HepG2 (cell line): ENCODE data around the gene REPIN1. TPM values are rescaled to one million over a fixed set of nuclear protein-coding genes. Genes with fewer than 3 reads are reported as not detected.

Experiments
- BRCA1 ChIP-seq: sonication (generic); formaldehyde crosslinking; IDR thresholded peaks from 2 replicates; pipeline ENCODE4 v1.4.0; 2020; ENCODE audit warnings: missing genetic modification reagents
- EEA1 ChIP-seq: sonication (generic); formaldehyde crosslinking; IDR thresholded peaks from 2 replicates; pipeline ENCODE4 v1.5.1; 2020; ENCODE audit warnings: mild to moderate bottlenecking, missing genetic modification reagents, borderline replicate concordance
- ELF1 ChIP-seq: sonication (generic); formaldehyde crosslinking; IDR thresholded peaks from 2 replicates; pipeline ENCODE4 v1.4.0; 2020; ENCODE audit warnings: missing genetic modification reagents
- FOXM1 ChIP-seq: sonication (generic); formaldehyde crosslinking; IDR thresholded peaks from 2 replicates; pipeline ENCODE4 v1.5.0; 2020; ENCODE audit warnings: missing genetic modification reagents
- HDAC2 ChIP-seq: sonication (generic); formaldehyde crosslinking; IDR thresholded peaks from 2 replicates; pipeline ENCODE4 v1.4.0; 2020; ENCODE audit warnings: missing genetic modification reagents
- IKZF1 ChIP-seq: fragments of 450-650 bp; IDR thresholded peaks from 2 replicates; pipeline ENCODE4 v1.7.1; 2016
- MBD4 ChIP-seq: IDR thresholded peaks from 2 replicates; pipeline ENCODE4 v1.6.1; 2012; ENCODE audit warnings: low read length, inconsistent platforms, borderline replicate concordance
- POLR2AphosphoS5 ChIP-seq: IDR thresholded peaks from 2 replicates; pipeline ENCODE4 v1.6.1; 2012; ENCODE audit warnings: low read depth, low read length
- RCOR2 ChIP-seq: IDR thresholded peaks from 2 replicates; pipeline ENCODE4 v1.6.1; 2016; ENCODE audit warnings: missing biosample characterization, missing genetic modification reagents
- SETDB1 ChIP-seq: sonication (generic); formaldehyde crosslinking; IDR thresholded peaks from 2 replicates; pipeline ENCODE4 v1.5.1; 2020; ENCODE audit warnings: missing genetic modification reagents, mild to moderate bottlenecking, borderline replicate concordance
- TBP ChIP-seq: sonication (generic); formaldehyde crosslinking; IDR thresholded peaks from 2 replicates; pipeline ENCODE4 v1.5.0; 2020; ENCODE audit warnings: missing genetic modification reagents
- TP53 ChIP-seq: sonication (generic); formaldehyde crosslinking; conservative IDR thresholded peaks from 2 replicates; pipeline ENCODE4 v1.4.0; 2020; ENCODE audit warnings: missing genetic modification reagents
- ZFP36L2 ChIP-seq: sonication (generic); formaldehyde crosslinking; IDR thresholded peaks from 2 replicates; pipeline ENCODE4 v1.4.0; 2020; ENCODE audit warnings: missing genetic modification reagents
- ZNF326 ChIP-seq: sonication (generic); formaldehyde crosslinking; IDR thresholded peaks from 2 replicates; pipeline ENCODE4 v1.4.0; 2020; ENCODE audit warnings: missing genetic modification reagents, borderline replicate concordance
- ZNF329 ChIP-seq: sonication (generic); formaldehyde crosslinking; IDR thresholded peaks from 2 replicates; pipeline ENCODE4 v1.9.0; 2021; ENCODE audit warnings: low read depth, mild to moderate bottlenecking, missing genetic modification reagents
- ZNF546 ChIP-seq: sonication (generic); formaldehyde crosslinking; conservative IDR thresholded peaks from 2 replicates; pipeline ENCODE4 v1.8.1; 2023; ENCODE audit warnings: mild to moderate bottlenecking, missing genetic modification reagents
- ZNF547 ChIP-seq: sonication (generic); formaldehyde crosslinking; IDR thresholded peaks from 2 replicates; pipeline ENCODE4 v1.5.1; 2020; ENCODE audit warnings: mild to moderate bottlenecking, missing genetic modification reagents
- ZNF570 ChIP-seq: sonication (generic); formaldehyde crosslinking; IDR thresholded peaks from 2 replicates; pipeline ENCODE4 v1.4.0; 2020; ENCODE audit warnings: mild to moderate bottlenecking, missing genetic modification reagents, borderline replicate concordance
- ZNF780A ChIP-seq: sonication (generic); formaldehyde crosslinking; IDR thresholded peaks from 2 replicates; pipeline ENCODE4 v1.8.0; 2022; ENCODE audit warnings: mild to moderate bottlenecking, missing genetic modification reagents, moderate library complexity
- polyA plus RNA-seq, 8 experiments: library from polyadenylated mRNA; depleted of rRNA in 3 of 8; stranded (reverse) in 7 of 8; unstranded in 1 of 8; fragments of >200 nt; fragmentation: Illumina TruSeq in 4 of 8; extraction: Trizol in 4 of 8; gene quantifications; 2 replicates each; pipeline versions ENCODE4 v1.2.1 to v1.2.3, GENCODE V29; 2011 to 2016; ENCODE audit warnings: low read depth in 4 of 8, missing spikeins in 1 of 8, mixed read lengths in 1 of 8; ENCODE audit not compliant: insufficient read depth in 1 of 8
- total RNA-seq, 5 experiments: library from RNA; depleted of rRNA; stranded (reverse); fragments of >200 nt; fragmentation: Illumina TruSeq; extraction: Trizol; gene quantifications; 2 replicates each; pipeline ENCODE4 v1.2.3, GENCODE V29; 2016; ENCODE audit warnings: low read depth in 1 of 5
- TF ChIP-seq, protein P1 (sequence below): sonication (generic); formaldehyde crosslinking; IDR thresholded peaks from 2 replicates; pipeline ENCODE4 v1.4.0; 2020; ENCODE audit warnings: missing genetic modification reagents
- TF ChIP-seq, protein P2 (sequence below): sonication (generic); formaldehyde crosslinking; IDR thresholded peaks from 2 replicates; pipeline ENCODE4 v1.4.0; 2020; ENCODE audit warnings: missing genetic modification reagents, low read depth, mild to moderate bottlenecking, borderline replicate concordance
- TF ChIP-seq, protein P3 (sequence below): sonication (generic); formaldehyde crosslinking; IDR thresholded peaks from 2 replicates; pipeline ENCODE4 v1.8.0; 2022; ENCODE audit warnings: low read depth, missing genetic modification reagents
- TF ChIP-seq, protein P4 (sequence below): sonication (generic); formaldehyde crosslinking; conservative IDR thresholded peaks from 2 replicates; pipeline ENCODE4 v1.8.0; 2022; ENCODE audit warnings: missing genetic modification reagents

REPIN1 gene
- total and polyA plus RNA-seq, 2 of the 13 experiments (the other 11 are each of a cell fraction or from before 2014, with no cell fraction given) = 69.9 to 108 TPM

DNA sequence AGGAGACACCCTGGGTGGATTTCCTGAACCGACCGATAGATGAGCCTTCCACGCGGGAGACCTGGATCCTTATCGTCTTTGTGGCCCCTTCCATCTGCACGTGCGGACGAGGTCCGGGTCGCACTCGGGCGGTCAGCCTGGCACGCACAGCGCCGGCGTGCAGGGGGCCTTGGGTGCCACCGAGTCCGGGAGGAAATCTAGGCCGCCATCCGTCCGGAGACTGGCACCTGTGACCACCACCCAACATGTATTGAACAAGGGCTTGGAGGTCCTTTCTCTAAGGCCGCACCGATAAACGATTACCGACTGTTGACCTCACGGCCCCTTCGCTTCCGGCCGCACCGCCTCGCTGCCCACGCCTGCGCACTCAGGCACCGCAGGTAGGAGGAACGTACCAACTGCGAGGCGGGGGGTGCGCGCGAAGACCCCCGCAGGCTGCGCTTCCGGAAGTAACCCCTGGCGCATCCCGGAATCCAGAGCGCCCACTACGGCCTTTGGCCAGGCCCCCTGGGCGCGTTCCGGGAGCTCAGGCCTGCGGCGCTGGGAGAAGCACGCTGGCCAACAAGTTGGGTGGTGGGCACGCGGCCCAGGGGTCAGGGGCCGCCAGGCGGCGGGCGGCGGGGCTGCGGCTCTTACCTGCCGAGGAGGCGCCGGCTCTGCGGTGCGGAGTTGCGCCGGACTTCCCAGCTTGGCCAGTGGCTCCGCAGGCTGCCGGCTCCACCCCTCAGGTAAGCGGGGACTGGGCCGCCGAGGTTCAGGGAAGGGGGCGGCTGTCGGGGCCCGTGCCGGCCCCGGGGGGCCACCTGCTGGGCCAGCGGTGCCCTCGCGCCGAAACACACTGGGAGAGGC, 45.6 kb upstream of the REPIN1 start, which contains the start of the genes ACTR3C and LRRC61 (continued):
- TF ChIP-seq, protein P1, sequence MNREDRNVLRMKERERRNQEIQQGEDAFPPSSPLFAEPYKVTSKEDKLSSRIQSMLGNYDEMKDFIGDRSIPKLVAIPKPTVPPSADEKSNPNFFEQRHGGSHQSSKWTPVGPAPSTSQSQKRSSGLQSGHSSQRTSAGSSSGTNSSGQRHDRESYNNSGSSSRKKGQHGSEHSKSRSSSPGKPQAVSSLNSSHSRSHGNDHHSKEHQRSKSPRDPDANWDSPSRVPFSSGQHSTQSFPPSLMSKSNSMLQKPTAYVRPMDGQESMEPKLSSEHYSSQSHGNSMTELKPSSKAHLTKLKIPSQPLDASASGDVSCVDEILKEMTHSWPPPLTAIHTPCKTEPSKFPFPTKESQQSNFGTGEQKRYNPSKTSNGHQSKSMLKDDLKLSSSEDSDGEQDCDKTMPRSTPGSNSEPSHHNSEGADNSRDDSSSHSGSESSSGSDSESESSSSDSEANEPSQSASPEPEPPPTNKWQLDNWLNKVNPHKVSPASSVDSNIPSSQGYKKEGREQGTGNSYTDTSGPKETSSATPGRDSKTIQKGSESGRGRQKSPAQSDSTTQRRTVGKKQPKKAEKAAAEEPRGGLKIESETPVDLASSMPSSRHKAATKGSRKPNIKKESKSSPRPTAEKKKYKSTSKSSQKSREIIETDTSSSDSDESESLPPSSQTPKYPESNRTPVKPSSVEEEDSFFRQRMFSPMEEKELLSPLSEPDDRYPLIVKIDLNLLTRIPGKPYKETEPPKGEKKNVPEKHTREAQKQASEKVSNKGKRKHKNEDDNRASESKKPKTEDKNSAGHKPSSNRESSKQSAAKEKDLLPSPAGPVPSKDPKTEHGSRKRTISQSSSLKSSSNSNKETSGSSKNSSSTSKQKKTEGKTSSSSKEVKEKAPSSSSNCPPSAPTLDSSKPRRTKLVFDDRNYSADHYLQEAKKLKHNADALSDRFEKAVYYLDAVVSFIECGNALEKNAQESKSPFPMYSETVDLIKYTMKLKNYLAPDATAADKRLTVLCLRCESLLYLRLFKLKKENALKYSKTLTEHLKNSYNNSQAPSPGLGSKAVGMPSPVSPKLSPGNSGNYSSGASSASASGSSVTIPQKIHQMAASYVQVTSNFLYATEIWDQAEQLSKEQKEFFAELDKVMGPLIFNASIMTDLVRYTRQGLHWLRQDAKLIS (CRISPR knock-in tag) = no peak
- TF ChIP-seq HDAC2 (peak; percentile 85), SETDB1 (CRISPR knock-in tag) (no peak), ZNF546 (CRISPR knock-in tag) (peak; percentile 98), ZFP36L2 (no peak; the same call in 1 of the 2 replicates), ZNF326 (CRISPR knock-in tag) (no peak), IKZF1 (no peak), ZNF570 (CRISPR knock-in tag) (no peak), TP53 (CRISPR knock-in tag) (peak; percentile 88; the same call in 1 of the 2 replicates), TBP (CRISPR knock-in tag) (no peak), EEA1 (peak; percentile 67; the same call in 1 of the 2 replicates), MBD4 (no peak), FOXM1 (CRISPR knock-in tag) (no peak; the same call in 1 of the 2 replicates), ELF1 (peak; percentile 98), RCOR2 (CRISPR knock-in tag) (no peak; the same call in 1 of the 2 replicates), ZNF329 (CRISPR knock-in tag) (peak; percentile 69; the same call in 1 of the 2 replicates), BRCA1 (CRISPR knock-in tag) (peak; percentile 39; the same call in 1 of the 2 replicates), POLR2AphosphoS5 (peak; percentile 95), ZNF547 (CRISPR knock-in tag) (peak; percentile 80; the same call in 1 of the 2 replicates), ZNF780A (CRISPR knock-in tag) (0 out of 2 replicates have a peak, but pooled peaks have one; percentile 63)
- TF ChIP-seq, protein P2, sequence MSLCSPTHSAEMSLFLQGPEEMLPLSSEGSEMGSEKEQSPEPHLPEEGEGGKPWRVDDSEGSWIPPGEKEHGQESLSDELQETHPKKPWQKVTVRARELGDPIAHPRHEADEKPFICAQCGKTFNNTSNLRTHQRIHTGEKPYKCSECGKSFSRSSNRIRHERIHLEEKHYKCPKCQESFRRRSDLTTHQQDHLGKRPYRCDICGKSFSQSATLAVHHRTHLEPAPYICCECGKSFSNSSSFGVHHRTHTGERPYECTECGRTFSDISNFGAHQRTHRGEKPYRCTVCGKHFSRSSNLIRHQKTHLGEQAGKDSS (CRISPR knock-in tag) = peak; percentile 18; the same call in 1 of the 2 replicates
- TF ChIP-seq, protein P3, sequence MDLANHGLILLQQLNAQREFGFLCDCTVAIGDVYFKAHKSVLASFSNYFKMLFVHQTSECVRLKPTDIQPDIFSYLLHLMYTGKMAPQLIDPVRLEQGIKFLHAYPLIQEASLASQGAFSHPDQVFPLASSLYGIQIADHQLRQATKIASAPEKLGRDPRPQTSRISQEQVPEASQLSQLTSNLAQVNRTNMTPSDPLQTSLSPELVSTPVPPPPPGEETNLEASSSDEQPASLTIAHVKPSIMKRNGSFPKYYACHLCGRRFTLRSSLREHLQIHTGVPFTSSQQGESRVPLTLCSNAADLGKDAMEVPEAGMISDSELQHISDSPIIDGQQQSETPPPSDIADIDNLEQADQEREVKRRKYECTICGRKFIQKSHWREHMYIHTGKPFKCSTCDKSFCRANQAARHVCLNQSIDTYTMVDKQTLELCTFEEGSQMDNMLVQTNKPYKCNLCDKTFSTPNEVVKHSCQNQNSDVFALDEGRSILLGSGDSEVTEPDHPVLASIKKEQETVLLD (CRISPR knock-in tag) = peak; percentile 81
- TF ChIP-seq, protein P4, sequence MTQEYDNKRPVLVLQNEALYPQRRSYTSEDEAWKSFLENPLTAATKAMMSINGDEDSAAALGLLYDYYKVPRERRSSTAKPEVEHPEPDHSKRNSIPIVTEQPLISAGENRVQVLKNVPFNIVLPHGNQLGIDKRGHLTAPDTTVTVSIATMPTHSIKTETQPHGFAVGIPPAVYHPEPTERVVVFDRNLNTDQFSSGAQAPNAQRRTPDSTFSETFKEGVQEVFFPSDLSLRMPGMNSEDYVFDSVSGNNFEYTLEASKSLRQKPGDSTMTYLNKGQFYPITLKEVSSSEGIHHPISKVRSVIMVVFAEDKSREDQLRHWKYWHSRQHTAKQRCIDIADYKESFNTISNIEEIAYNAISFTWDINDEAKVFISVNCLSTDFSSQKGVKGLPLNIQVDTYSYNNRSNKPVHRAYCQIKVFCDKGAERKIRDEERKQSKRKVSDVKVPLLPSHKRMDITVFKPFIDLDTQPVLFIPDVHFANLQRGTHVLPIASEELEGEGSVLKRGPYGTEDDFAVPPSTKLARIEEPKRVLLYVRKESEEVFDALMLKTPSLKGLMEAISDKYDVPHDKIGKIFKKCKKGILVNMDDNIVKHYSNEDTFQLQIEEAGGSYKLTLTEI (CRISPR knock-in tag) = no peak
